Trophoblast cell (in vitro differentiated cells and primary cell): ENCODE data around the gene AFMID.
"Not testable (repeated sequence)": the region's sequence is repeated elsewhere in the genome, so short reads cannot be mapped to it uniquely, and the experiment has no call there.

Experiments used
- DNase-seq, 2 donors: peaks; one replicate each; pipeline ENCODE4 v3.0.0-alpha.2; 2016
- H2AFZ ChIP-seq: 2 replicates; pipeline ENCODE4 v1.6.1; 2013; ENCODE audit warnings: low read length, moderate library complexity, mild to moderate bottlenecking; ENCODE audit not compliant: insufficient read depth, poor library complexity
- H2AK5ac ChIP-seq: 2 replicates; pipeline ENCODE4 v1.6.1; 2013; ENCODE audit warnings: mild to moderate bottlenecking, low read length
- H2BK120ac ChIP-seq: 2 replicates; pipeline ENCODE4 v1.6.1; 2013; ENCODE audit warnings: low read length, mild to moderate bottlenecking, moderate library complexity; ENCODE audit not compliant: insufficient read depth, poor library complexity
- H2BK12ac ChIP-seq: 2 replicates; pipeline ENCODE4 v1.6.1; 2013; ENCODE audit warnings: mild to moderate bottlenecking, low read length, moderate library complexity
- H2BK5ac ChIP-seq: 2 replicates; pipeline ENCODE4 v1.6.1; 2013; ENCODE audit warnings: low read length, low read depth, moderate library complexity, mild to moderate bottlenecking; ENCODE audit not compliant: poor library complexity
- H3K14ac ChIP-seq: 2 replicates; pipeline ENCODE4 v1.6.1; 2013; ENCODE audit warnings: mild to moderate bottlenecking, low read length
- H3K18ac ChIP-seq: 2 replicates; pipeline ENCODE4 v1.6.1; 2013; ENCODE audit warnings: mild to moderate bottlenecking, low read length
- H3K23ac ChIP-seq: 2 replicates; pipeline ENCODE4 v1.6.1; 2013; ENCODE audit warnings: low read length
- H3K27ac ChIP-seq: 2 replicates; pipeline ENCODE4 v1.5.1; 2013; ENCODE audit warnings: low read depth, mild to moderate bottlenecking, inconsistent platforms, low read length, moderate library complexity
- H3K27me3 ChIP-seq: 2 replicates; pipeline ENCODE4 v1.6.1; 2013; ENCODE audit warnings: inconsistent platforms, mild to moderate bottlenecking, low read length, moderate library complexity; ENCODE audit not compliant: insufficient read depth
- H3K36me3 ChIP-seq, 2 experiments: 1 replicate in 1 of 2; 2 replicates in 1 of 2; pipeline ENCODE4 v1.6.1; 2013; ENCODE audit warnings: low read length in 2 of 2, mild to moderate bottlenecking in 2 of 2, moderate library complexity in 1 of 2; ENCODE audit not compliant: insufficient read depth in 2 of 2, control insufficient read depth in 1 of 2
- H3K4ac ChIP-seq: 2 replicates; pipeline ENCODE4 v1.6.1; 2013; ENCODE audit warnings: low read depth, mild to moderate bottlenecking, low read length, moderate library complexity
- H3K4me1 ChIP-seq, 2 experiments: 1 replicate in 1 of 2; 2 replicates in 1 of 2; pipeline ENCODE4 v1.6.1; 2013; ENCODE audit warnings: low read length in 2 of 2, mild to moderate bottlenecking in 2 of 2, moderate library complexity in 1 of 2; ENCODE audit not compliant: insufficient read depth in 2 of 2, control insufficient read depth in 1 of 2
- H3K4me2 ChIP-seq: 2 replicates; pipeline ENCODE4 v1.6.1; 2013; ENCODE audit warnings: inconsistent platforms, mild to moderate bottlenecking, low read length, moderate library complexity
- H3K4me3 ChIP-seq: 2 replicates; pipeline ENCODE4 v1.5.1; 2013; ENCODE audit warnings: mild to moderate bottlenecking, low read depth, low read length, inconsistent platforms
- H3K79me1 ChIP-seq: one replicate; pipeline ENCODE4 v1.6.1; 2013; ENCODE audit warnings: low read length
- H3K79me2 ChIP-seq: 2 replicates; pipeline ENCODE4 v1.6.1; 2013; ENCODE audit warnings: low read length, mild to moderate bottlenecking; ENCODE audit not compliant: control insufficient read depth, insufficient read depth, poor library complexity
- H3K9ac ChIP-seq: 2 replicates; pipeline ENCODE4 v1.6.1; 2013; ENCODE audit warnings: mild to moderate bottlenecking, low read length
- H3K9me3 ChIP-seq: 2 replicates; pipeline ENCODE4 v1.6.1; 2013; ENCODE audit warnings: low read depth, mild to moderate bottlenecking, control low read depth, inconsistent platforms, low read length; ENCODE audit not compliant: insufficient read depth
- H4K12ac ChIP-seq: 2 replicates; pipeline ENCODE4 v1.6.1; 2013; ENCODE audit warnings: low read depth, mild to moderate bottlenecking, low read length, moderate library complexity
- H4K8ac ChIP-seq: 2 replicates; pipeline ENCODE4 v1.6.1; 2013; ENCODE audit warnings: low read depth, mild to moderate bottlenecking, low read length, moderate library complexity
- H4K91ac ChIP-seq: one replicate; pipeline ENCODE4 v1.6.1; 2013; ENCODE audit warnings: low read depth, mild to moderate bottlenecking, low read length, moderate library complexity
- WGBS: extraction: QIAGEN DNeasy Blood & Tissue Kit; methylation state at CpG from one replicate; pipeline ENCODE4 v1.1.7; 2013; ENCODE audit warnings: missing lambda C conversion rate; ENCODE audit not compliant: insufficient read length, insufficient coverage; ENCODE audit errors: extremely low coverage; 5-methylcytosine and 5-hydroxymethylcytosine counted together

AFMID gene

DNA sequence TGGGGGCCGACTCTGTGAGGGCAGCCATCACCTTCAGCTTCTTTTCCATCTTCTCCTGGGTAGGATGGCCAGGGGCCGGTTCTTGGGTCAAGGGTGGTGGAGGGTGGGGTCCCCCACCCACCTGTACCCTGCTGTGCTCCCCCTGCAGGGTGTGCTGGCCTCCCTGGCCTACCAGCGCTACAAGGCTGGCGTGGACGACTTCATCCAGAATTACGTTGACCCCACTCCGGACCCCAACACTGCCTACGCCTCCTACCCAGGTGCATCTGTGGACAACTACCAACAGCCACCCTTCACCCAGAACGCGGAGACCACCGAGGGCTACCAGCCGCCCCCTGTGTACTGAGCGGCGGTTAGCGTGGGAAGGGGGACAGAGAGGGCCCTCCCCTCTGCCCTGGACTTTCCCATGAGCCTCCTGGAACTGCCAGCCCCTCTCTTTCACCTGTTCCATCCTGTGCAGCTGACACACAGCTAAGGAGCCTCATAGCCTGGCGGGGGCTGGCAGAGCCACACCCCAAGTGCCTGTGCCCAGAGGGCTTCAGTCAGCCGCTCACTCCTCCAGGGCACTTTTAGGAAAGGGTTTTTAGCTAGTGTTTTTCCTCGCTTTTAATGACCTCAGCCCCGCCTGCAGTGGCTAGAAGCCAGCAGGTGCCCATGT, 15.4 kb upstream of the AFMID start:
- not testable (repeated sequence) for H3K23ac ChIP-seq, H3K27ac ChIP-seq, H3K27me3 ChIP-seq, H2BK5ac ChIP-seq, H3K79me2 ChIP-seq, H2AFZ ChIP-seq, H3K9ac ChIP-seq, H3K18ac ChIP-seq, H3K14ac ChIP-seq, DNase-seq, H2BK120ac ChIP-seq, H4K12ac ChIP-seq, H2BK12ac ChIP-seq, H3K4ac ChIP-seq, H3K9me3 ChIP-seq, H3K4me2 ChIP-seq, H3K79me1 ChIP-seq, H3K4me3 ChIP-seq, H4K8ac ChIP-seq, H4K91ac ChIP-seq, H2AK5ac ChIP-seq
- peaks cover 8 to 17% of the 10 kb centered on the region in 2 experiments for H3K4me1 ChIP-seq
- H3K36me3 ChIP-seq, result peaks cover 29 to 33% of the 10 kb centered on the region in 2 experiments
- no CpG with 5 or more reads among the region's 19 CpGs for WGBS

DNA sequence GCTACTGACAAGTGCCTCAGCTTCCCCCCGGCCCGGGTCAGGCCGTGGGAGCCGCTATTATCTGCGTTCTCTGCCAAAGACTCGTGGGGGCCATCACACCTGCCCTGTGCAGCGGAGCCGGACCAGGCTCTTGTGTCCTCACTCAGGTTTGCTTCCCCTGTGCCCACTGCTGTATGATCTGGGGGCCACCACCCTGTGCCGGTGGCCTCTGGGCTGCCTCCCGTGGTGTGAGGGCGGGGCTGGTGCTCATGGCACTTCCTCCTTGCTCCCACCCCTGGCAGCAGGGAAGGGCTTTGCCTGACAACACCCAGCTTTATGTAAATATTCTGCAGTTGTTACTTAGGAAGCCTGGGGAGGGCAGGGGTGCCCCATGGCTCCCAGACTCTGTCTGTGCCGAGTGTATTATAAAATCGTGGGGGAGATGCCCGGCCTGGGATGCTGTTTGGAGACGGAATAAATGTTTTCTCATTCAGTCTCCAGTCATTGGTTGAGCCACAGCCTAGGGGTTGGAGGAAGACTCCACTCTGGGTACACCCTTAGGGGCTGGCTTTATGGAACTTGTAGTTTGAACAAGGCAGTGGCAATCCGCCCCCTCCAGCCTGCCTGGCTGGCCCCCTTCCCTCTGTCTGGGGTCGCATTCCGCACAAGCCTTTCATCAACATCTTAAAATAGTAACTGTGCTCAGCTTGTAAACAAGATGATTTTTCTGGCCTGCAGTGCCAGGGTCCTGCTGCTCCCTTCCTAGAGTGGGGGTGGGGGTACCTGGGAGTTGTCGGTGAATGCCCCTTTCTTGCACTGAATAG, 14.7 kb upstream of the AFMID start:
- Histone ChIP-seq H3K4me3 (no peak overlapping the region), H3K23ac (no peak overlapping the region), H2BK5ac (no peak overlapping the region), H2AK5ac (no peak overlapping the region), H2AFZ (no peak overlapping the region), H4K8ac (no peak overlapping the region), H4K12ac (no peak overlapping the region), H3K79me2 (no peaks in the 10 kb centered on the region), H3K4me2 (no peak overlapping the region), H2BK120ac (no peak overlapping the region), H3K9ac (no peak overlapping the region), H3K9me3 (no peaks in the 10 kb centered on the region), H3K27me3 (no peaks in the 10 kb centered on the region), H3K36me3 (peaks cover 29 to 33% of the 10 kb centered on the region in 2 experiments), H3K4ac (no peak overlapping the region), H3K14ac (no peak overlapping the region), H3K18ac (no peak overlapping the region), H4K91ac (no peak overlapping the region), H3K79me1 (peaks cover 5% of the 10 kb centered on the region), H2BK12ac (no peak overlapping the region), H3K4me1 (peaks cover 8 to 17% of the 10 kb centered on the region in 2 experiments), H3K27ac (peak overlapping the region; percentile 2)
- WGBS, result no CpG with 5 or more reads among the region's 19 CpGs
- DNase-seq, result no peak

DNA sequence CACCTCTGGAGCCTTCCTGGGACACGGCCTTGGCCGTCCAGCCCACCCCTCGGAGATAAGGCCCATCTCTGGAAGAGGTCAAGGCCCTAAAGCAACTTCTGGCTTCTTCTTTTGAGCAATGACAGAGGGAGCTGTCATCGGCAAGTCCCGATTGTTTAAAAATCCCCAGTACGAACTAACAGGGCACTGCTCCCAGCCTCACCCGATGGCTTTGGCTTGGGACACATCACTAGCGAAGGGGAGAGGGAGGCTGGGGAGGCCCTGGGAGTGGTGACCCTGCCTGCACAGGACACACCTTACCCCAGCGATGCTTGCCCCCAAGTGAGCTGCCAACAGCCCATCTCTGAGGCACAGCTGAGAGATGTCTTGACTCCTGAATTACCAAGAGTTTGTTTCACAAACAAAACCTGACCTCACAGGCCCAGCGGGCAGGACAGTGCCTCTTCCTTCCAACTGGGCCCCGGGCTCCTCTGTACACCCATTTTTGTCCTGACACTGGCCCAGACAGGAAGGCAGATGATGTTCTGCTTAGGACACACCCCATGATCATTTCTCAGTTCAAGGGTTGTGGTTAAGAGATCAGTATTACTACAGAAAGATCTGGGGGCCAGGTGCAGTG, 14.0 kb upstream of the AFMID start:
- Histone ChIP-seq H3K14ac (no peak overlapping the region), H3K9me3 (no peaks in the 10 kb centered on the region), H3K4ac (no peak overlapping the region), H2BK12ac (no peak overlapping the region), H3K79me2 (no peaks in the 10 kb centered on the region), H4K8ac (no peak overlapping the region), H4K91ac (no peak overlapping the region), H3K18ac (no peak overlapping the region), H3K27ac (no peak overlapping the region), H3K27me3 (no peaks in the 10 kb centered on the region), H3K79me1 (peaks cover 2% of the 10 kb centered on the region), H2BK120ac (no peak overlapping the region), H3K23ac (no peak overlapping the region), H3K36me3 (peaks cover 32 to 36% of the 10 kb centered on the region in 2 experiments), H3K4me3 (no peak overlapping the region), H3K9ac (no peak overlapping the region), H2AFZ (no peak overlapping the region), H3K4me2 (no peak overlapping the region), H4K12ac (no peak overlapping the region), H3K4me1 (peaks cover 5 to 14% of the 10 kb centered on the region in 2 experiments), H2BK5ac (no peak overlapping the region), H2AK5ac (no peak overlapping the region)
- WGBS, result no CpG with 5 or more reads among the region's 11 CpGs
- no peak for DNase-seq

DNA sequence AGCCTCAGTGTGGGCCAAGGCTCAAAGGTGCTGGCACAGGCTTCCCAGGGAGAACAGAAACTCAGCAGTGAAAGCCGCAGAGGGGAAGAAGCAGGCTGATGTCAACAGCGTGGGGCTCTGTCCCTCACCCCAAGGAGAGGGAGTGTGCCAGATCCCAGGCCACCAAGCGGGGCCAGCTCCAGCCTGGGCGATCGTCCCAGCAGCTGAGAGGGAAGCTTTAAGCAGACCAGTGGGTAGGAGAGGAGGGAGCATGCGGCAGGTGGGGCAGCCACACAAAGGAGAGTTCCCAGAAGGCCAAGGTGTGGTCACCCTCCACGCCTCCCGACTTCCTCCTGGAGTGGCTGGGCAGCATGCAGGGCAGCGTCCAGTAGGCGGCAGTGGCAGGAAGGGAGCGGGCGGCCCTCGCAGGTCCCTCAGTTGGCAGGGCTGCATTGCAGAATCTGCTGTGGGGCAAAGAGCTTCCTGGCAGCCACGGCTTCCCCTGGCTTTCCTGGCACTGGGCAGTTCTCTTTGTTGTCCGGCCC, 12.8 kb upstream of the AFMID start:
- H3K18ac ChIP-seq, result no peak overlapping the region
- no peak overlapping the region for H4K12ac ChIP-seq
- no peak overlapping the region for H3K4ac ChIP-seq
- no peak overlapping the region for H3K4me2 ChIP-seq
- peaks cover under 1% of the 10 kb centered on the region for H3K9me3 ChIP-seq
- WGBS, result no CpG with 5 or more reads among the region's 15 CpGs
- no peaks in the 10 kb centered on the region for H3K27me3 ChIP-seq
- H3K9ac ChIP-seq, result no peak overlapping the region
- peaks cover 3 to 12% of the 10 kb centered on the region in 2 experiments for H3K4me1 ChIP-seq
- H4K91ac ChIP-seq, result no peak overlapping the region
- H3K4me3 ChIP-seq, result no peak overlapping the region
- DNase-seq, result peak in 1 of 2 donors; percentile 18
- no peak overlapping the region for H3K27ac ChIP-seq
- H2BK120ac ChIP-seq, result no peak overlapping the region
- H2AK5ac ChIP-seq, result no peak overlapping the region
- no peaks in the 10 kb centered on the region for H3K79me2 ChIP-seq
- no peak overlapping the region for H3K23ac ChIP-seq
- peaks cover 44 to 48% of the 10 kb centered on the region in 2 experiments for H3K36me3 ChIP-seq
- no peak overlapping the region for H4K8ac ChIP-seq
- H3K79me1 ChIP-seq, result no peaks in the 10 kb centered on the region
- H2AFZ ChIP-seq, result no peak overlapping the region
- H3K14ac ChIP-seq, result no peak overlapping the region
- H2BK12ac ChIP-seq, result no peak overlapping the region
- H2BK5ac ChIP-seq, result no peak overlapping the region
